Neural cell (in vitro differentiated cells): ENCODE results near the gene DLG5. TPM values are rescaled to one million over a fixed set of nuclear protein-coding genes. Genes with fewer than 3 reads are reported as not detected.

ENCODE experiments used
- H2AFZ ChIP-seq: fragments of 200-600, 300-800 bp; sonication (generic), shearing (Covaris generic); 2 replicates; pipeline ENCODE4 v1.6.0; 2014; ENCODE audit warnings: low read depth, mild to moderate bottlenecking, antibody characterized with exemption, low read length, moderate library complexity
- H3F3A ChIP-seq: fragments of 200-600 bp; shearing (Covaris generic); 2 replicates; pipeline ENCODE4 v1.6.1; 2016; ENCODE audit warnings: mild to moderate bottlenecking, moderate library complexity, mixed read lengths, antibody characterized with exemption, low read length; ENCODE audit not compliant: insufficient read depth, poor library complexity, severe bottlenecking
- H3K27ac ChIP-seq: fragments of 200-600, 300-800 bp; sonication (generic), shearing (Covaris generic); 2 replicates; pipeline ENCODE4 v1.5.1; 2014; ENCODE audit warnings: mild to moderate bottlenecking, low read length, moderate library complexity
- H3K27me3 ChIP-seq: fragments of 300-800, 200-600 bp; sonication (generic), shearing (Covaris generic); 2 replicates; pipeline ENCODE4 v1.6.0; 2014; ENCODE audit warnings: mild to moderate bottlenecking, low read depth, low read length, moderate library complexity; ENCODE audit not compliant: insufficient read depth
- H3K36me3 ChIP-seq: fragments of 300-800, 200-600 bp; sonication (generic), shearing (Covaris generic); 2 replicates; pipeline ENCODE4 v1.5.1; 2014; ENCODE audit warnings: mild to moderate bottlenecking, antibody characterized with exemption, low read length, moderate library complexity; ENCODE audit not compliant: insufficient read depth
- H3K4me2 ChIP-seq: fragments of 300-800, 200-600 bp; sonication (generic), shearing (Covaris generic); 2 replicates; pipeline ENCODE4 v1.6.0; 2014; ENCODE audit warnings: mild to moderate bottlenecking, low read length
- H3K4me3 ChIP-seq: fragments of 300-800, 200-600 bp; sonication (generic), shearing (Covaris generic); 2 replicates; pipeline ENCODE4 v1.5.1; 2014; ENCODE audit warnings: mild to moderate bottlenecking, low read length, moderate library complexity
- H3K79me2 ChIP-seq: fragments of 200-600 bp; shearing (Covaris generic); replicated peaks from 2 replicates; pipeline ENCODE4 v1.6.0; 2014; ENCODE audit warnings: mild to moderate bottlenecking, low read length, moderate library complexity; ENCODE audit not compliant: insufficient read depth
- H3K9ac ChIP-seq: fragments of 300-800, 200-600 bp; sonication (generic), shearing (Covaris generic); 2 replicates; pipeline ENCODE4 v1.6.1; 2016; ENCODE audit warnings: mild to moderate bottlenecking, low read length, mixed read lengths
- H3K9me2 ChIP-seq: fragments of 200-600 bp; shearing (Covaris generic); 2 replicates; pipeline ENCODE4 v1.6.1; 2016; ENCODE audit warnings: mild to moderate bottlenecking, low read length, mixed read lengths; ENCODE audit not compliant: insufficient read depth
- H3K9me3 ChIP-seq: fragments of 200-600, 300-800 bp; sonication (generic), shearing (Covaris generic); 2 replicates; pipeline ENCODE4 v1.6.1; 2016; ENCODE audit warnings: mild to moderate bottlenecking, mixed run types, low read length, moderate library complexity, mixed read lengths
- H4K20me1 ChIP-seq: fragments of 200-600 bp; shearing (Covaris generic); 2 replicates; pipeline ENCODE4 v1.6.1; 2016; ENCODE audit warnings: mild to moderate bottlenecking, mixed run types; ENCODE audit not compliant: insufficient read depth
- EP300 ChIP-seq: fragments of 450-650 bp; conservative IDR thresholded peaks from 2 replicates; pipeline ENCODE4 v1.6.1; 2014; ENCODE audit warnings: antibody characterized with exemption, mild to moderate bottlenecking, moderate library complexity; ENCODE audit not compliant: poor library complexity, severe bottlenecking
- EZH2 ChIP-seq: fragments of 200-600, 300-800 bp; shearing (Covaris generic), sonication (generic); IDR thresholded peaks from 2 replicates; pipeline ENCODE4 v1.6.1; 2014; ENCODE audit warnings: antibody characterized with exemption, low read length, borderline replicate concordance, mild to moderate bottlenecking; ENCODE audit not compliant: insufficient read depth, poor library complexity, severe bottlenecking
- MXI1 ChIP-seq: fragments of 450-650 bp; conservative IDR thresholded peaks from 2 replicates; pipeline ENCODE4 v1.6.1; 2014; ENCODE audit warnings: antibody characterized with exemption, mild to moderate bottlenecking; ENCODE audit not compliant: poor library complexity, severe bottlenecking
- POLR2AphosphoS5 ChIP-seq: IDR thresholded peaks from 2 replicates; pipeline ENCODE4 v1.6.1; 2012
- RAD21 ChIP-seq: fragments of 450-650 bp; conservative IDR thresholded peaks from 2 replicates; pipeline ENCODE4 v1.6.1; 2014; ENCODE audit warnings: antibody characterized with exemption, mild to moderate bottlenecking, moderate library complexity
- SMC3 ChIP-seq: fragments of 450-650 bp; conservative IDR thresholded peaks from 2 replicates; pipeline ENCODE4 v1.6.1; 2014; ENCODE audit warnings: antibody characterized with exemption, mild to moderate bottlenecking, moderate library complexity; ENCODE audit not compliant: poor library complexity
- TAF1 ChIP-seq: IDR thresholded peaks from 2 replicates; pipeline ENCODE4 v1.6.1; 2012; ENCODE audit warnings: low read depth
- polyA plus RNA-seq: library from polyadenylated mRNA; depleted of rRNA; stranded (reverse); fragments of >200 nt; gene quantifications from 2 replicates; pipeline ENCODE4 v1.2.3, GENCODE V29; 2014
- TF ChIP-seq, protein P1 (sequence below): fragments of 450-650 bp; IDR thresholded peaks from 2 replicates; pipeline ENCODE4 v1.5.1; 2014; ENCODE audit warnings: antibody characterized with exemption, mild to moderate bottlenecking, moderate library complexity; ENCODE audit not compliant: poor library complexity, severe bottlenecking
- TF ChIP-seq, protein P2 (sequence below): IDR thresholded peaks from 2 replicates; pipeline ENCODE4 v1.6.1; 2012; ENCODE audit warnings: borderline replicate concordance

DLG5 gene
- polyA plus RNA-seq, 1 donor from 2014 or later, result 72.9 TPM

DNA sequence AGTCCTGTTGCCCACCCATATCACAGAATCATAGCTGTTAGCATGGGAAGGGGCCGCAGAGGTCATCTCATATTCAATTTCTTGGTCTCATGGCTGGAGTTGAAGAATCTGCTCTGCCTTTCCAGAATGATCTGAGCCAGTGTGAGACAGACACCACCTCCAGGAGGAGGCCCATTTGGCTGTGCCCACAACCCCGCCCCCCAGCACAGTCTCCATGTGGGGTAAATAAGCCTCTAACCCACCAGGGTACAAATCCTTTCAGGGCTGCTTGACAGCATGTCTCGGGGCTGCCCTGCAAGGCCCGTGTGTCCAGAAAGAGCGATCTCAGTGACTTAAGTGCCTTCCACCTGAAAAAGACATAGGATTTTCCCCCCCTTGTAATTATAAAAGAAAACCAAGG, 137.5 kb downstream of the DLG5 start:
- no peaks in the 10 kb centered on the region for H3K9me2 ChIP-seq
- H3K79me2 ChIP-seq, result no peaks in the 10 kb centered on the region
- TF ChIP-seq MXI1 (no peak), TAF1 (no peak), EZH2 (no peak), POLR2AphosphoS5 (no peak)
- TF ChIP-seq, protein P1, sequence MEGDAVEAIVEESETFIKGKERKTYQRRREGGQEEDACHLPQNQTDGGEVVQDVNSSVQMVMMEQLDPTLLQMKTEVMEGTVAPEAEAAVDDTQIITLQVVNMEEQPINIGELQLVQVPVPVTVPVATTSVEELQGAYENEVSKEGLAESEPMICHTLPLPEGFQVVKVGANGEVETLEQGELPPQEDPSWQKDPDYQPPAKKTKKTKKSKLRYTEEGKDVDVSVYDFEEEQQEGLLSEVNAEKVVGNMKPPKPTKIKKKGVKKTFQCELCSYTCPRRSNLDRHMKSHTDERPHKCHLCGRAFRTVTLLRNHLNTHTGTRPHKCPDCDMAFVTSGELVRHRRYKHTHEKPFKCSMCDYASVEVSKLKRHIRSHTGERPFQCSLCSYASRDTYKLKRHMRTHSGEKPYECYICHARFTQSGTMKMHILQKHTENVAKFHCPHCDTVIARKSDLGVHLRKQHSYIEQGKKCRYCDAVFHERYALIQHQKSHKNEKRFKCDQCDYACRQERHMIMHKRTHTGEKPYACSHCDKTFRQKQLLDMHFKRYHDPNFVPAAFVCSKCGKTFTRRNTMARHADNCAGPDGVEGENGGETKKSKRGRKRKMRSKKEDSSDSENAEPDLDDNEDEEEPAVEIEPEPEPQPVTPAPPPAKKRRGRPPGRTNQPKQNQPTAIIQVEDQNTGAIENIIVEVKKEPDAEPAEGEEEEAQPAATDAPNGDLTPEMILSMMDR, result no peak
- H3K4me2 ChIP-seq, result no peak overlapping the region
- H3F3A ChIP-seq, result no peaks in the 10 kb centered on the region
- no peaks in the 10 kb centered on the region for H3K27me3 ChIP-seq
- no peaks in the 10 kb centered on the region for H4K20me1 ChIP-seq
- no peak overlapping the region for H3K4me3 ChIP-seq
- no peak overlapping the region for H2AFZ ChIP-seq
- no peaks in the 10 kb centered on the region for H3K9me3 ChIP-seq
- no peaks in the 10 kb centered on the region for H3K36me3 ChIP-seq
- no peak overlapping the region for H3K9ac ChIP-seq
- H3K27ac ChIP-seq, result no peak overlapping the region

DNA sequence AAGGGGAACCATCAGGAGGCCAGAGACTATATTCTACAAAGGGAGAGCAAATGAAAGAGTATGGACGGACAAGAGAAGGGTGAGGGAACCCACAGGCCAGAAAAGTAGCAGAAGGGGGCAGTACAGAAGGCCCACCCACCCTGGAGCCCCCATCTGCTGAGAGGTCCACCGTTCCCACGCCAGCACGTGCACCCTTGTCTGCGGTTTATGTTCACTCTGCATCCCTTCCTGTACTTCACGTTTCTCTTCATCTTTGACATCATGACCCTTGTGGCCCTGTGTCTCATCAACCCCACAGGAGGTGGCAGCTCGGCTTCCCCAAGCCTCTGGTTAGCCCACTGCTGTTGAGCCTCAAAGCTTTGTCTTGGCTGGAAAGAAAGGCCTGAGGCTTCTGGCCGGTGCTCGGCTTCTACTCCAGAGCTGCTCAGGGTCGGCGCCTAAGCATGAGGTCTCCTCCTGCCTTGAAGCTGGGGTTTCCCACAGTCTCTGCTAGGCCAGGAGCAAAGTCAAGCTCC, 138.0 kb downstream of the DLG5 start:
- no peak overlapping the region for H3K9ac ChIP-seq
- H3K4me2 ChIP-seq, result no peak overlapping the region
- no peaks in the 10 kb centered on the region for H3K27me3 ChIP-seq
- H3F3A ChIP-seq, result no peaks in the 10 kb centered on the region
- no peak overlapping the region for H2AFZ ChIP-seq
- H3K36me3 ChIP-seq, result no peaks in the 10 kb centered on the region
- no peaks in the 10 kb centered on the region for H3K9me3 ChIP-seq
- no peaks in the 10 kb centered on the region for H3K79me2 ChIP-seq
- TF ChIP-seq SMC3, result no peak
- no peak for TF ChIP-seq RAD21
- no peak for TF ChIP-seq EZH2
- TF ChIP-seq MXI1, result no peak
- TF ChIP-seq TAF1, result no peak
- TF ChIP-seq, protein P1, result no peak
- TF ChIP-seq EP300, result no peak
- no peak for TF ChIP-seq POLR2AphosphoS5
- TF ChIP-seq, protein P2, sequence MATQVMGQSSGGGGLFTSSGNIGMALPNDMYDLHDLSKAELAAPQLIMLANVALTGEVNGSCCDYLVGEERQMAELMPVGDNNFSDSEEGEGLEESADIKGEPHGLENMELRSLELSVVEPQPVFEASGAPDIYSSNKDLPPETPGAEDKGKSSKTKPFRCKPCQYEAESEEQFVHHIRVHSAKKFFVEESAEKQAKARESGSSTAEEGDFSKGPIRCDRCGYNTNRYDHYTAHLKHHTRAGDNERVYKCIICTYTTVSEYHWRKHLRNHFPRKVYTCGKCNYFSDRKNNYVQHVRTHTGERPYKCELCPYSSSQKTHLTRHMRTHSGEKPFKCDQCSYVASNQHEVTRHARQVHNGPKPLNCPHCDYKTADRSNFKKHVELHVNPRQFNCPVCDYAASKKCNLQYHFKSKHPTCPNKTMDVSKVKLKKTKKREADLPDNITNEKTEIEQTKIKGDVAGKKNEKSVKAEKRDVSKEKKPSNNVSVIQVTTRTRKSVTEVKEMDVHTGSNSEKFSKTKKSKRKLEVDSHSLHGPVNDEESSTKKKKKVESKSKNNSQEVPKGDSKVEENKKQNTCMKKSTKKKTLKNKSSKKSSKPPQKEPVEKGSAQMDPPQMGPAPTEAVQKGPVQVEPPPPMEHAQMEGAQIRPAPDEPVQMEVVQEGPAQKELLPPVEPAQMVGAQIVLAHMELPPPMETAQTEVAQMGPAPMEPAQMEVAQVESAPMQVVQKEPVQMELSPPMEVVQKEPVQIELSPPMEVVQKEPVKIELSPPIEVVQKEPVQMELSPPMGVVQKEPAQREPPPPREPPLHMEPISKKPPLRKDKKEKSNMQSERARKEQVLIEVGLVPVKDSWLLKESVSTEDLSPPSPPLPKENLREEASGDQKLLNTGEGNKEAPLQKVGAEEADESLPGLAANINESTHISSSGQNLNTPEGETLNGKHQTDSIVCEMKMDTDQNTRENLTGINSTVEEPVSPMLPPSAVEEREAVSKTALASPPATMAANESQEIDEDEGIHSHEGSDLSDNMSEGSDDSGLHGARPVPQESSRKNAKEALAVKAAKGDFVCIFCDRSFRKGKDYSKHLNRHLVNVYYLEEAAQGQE, result no peak
- H3K27ac ChIP-seq, result no peak overlapping the region
- H4K20me1 ChIP-seq, result no peaks in the 10 kb centered on the region
- no peaks in the 10 kb centered on the region for H3K9me2 ChIP-seq
- H3K4me3 ChIP-seq, result no peak overlapping the region
